ENCODE results near the gene CLDN22. TPM values are rescaled to one million over a fixed set of nuclear protein-coding genes. Genes with fewer than 3 reads are reported as not detected.

Gene CLDN22
- polyA plus RNA-seq, 2 of the 4 experiments (the other 2 are of a cell fraction), result not detected

- ChIA-PET CTCF (no interaction called here), POLR2A (no interaction called here)
- H3K9me3 ChIP-seq, result no peaks in the 10 kb centered on the region
- no peak for DNase-seq (ENCODE audit: low read depth in 1 of 2, low spot score in 1 of 2)
- 89% methylated on average over 10 of the region's 10 CpGs for WGBS (ENCODE audit: missing lambda C conversion rate)
- FAIRE-seq, result no peak
- no peak for ATAC-seq
- no peak overlapping the region for H3K4me3 ChIP-seq
- H3K27ac ChIP-seq, result no peak overlapping the region
- no peaks in the 10 kb centered on the region for H3K4me1 ChIP-seq
- TF ChIP-seq HEYL (CRISPR knock-in tag; IDR thresholded peaks at IDR 0.05), result no peak
- no peak for TF ChIP-seq CTCF (IDR thresholded peaks at IDR 0.05)
- no peak for TF ChIP-seq HMGXB4 (CRISPR knock-in tag; IDR thresholded peaks at IDR 0.05; ENCODE audit: borderline replicate concordance)
- no peak for TF ChIP-seq HES2 (IDR thresholded peaks at IDR 0.05)
- no peak for TF ChIP-seq CEBPB (IDR thresholded peaks at IDR 0.05)
- no peak for TF ChIP-seq REST (IDR thresholded peaks at IDR 0.05)
- TF ChIP-seq HOXA7 (CRISPR knock-in tag; IDR thresholded peaks at IDR 0.05), result no peak
- TF ChIP-seq MAZ (IDR thresholded peaks at IDR 0.05; ENCODE audit: borderline replicate concordance, low read depth, low read length), result no peak
- no peak overlapping the region for H3K4me2 ChIP-seq
Observed at GRCh38 chr4:183318656-183319055, 1.4 kb downstream of the CLDN22 start.

GRCh38 chr4:183314806-183315205 lies 5.3 kb downstream of the CLDN22 start:
- 83% methylated on average over 9 of the region's 9 CpGs for WGBS (ENCODE audit: missing lambda C conversion rate)
- Histone ChIP-seq H3K4me2 (no peak overlapping the region), H3K4me1 (no peaks in the 10 kb centered on the region), H3K4me3 (no peak overlapping the region), H3K9me3 (no peaks in the 10 kb centered on the region), H3K27ac (no peak overlapping the region)
- no peak for TF ChIP-seq RFX5 (IDR thresholded peaks at IDR 0.05)
- no peak for TF ChIP-seq MAZ (IDR thresholded peaks at IDR 0.05; ENCODE audit: borderline replicate concordance, low read depth, low read length)
- TF ChIP-seq NR3C1 (IDR thresholded peaks at IDR 0.05), result no peak
- TF ChIP-seq POLR2A (IDR thresholded peaks at IDR 0.05; ENCODE audit: low read length), result no peak
- TF ChIP-seq CHD4 (IDR thresholded peaks at IDR 0.05; ENCODE audit: borderline replicate concordance), result no peak
- TF ChIP-seq SREBF2 (IDR thresholded peaks at IDR 0.05), result no peak
- TF ChIP-seq CEBPB (IDR thresholded peaks at IDR 0.05), result no peak
- TF ChIP-seq ESRRA (IDR thresholded peaks at IDR 0.05; ENCODE audit: borderline replicate concordance, low read length), result no peak
- no peak for TF ChIP-seq POLR2AphosphoS2 (conservative IDR thresholded peaks at IDR 0.05; ENCODE audit: low read length)
- no peak for TF ChIP-seq ZNF302 (CRISPR knock-in tag; IDR thresholded peaks at IDR 0.05)
- TF ChIP-seq KDM1A (IDR thresholded peaks at IDR 0.05; ENCODE audit: low read depth), result no peak
- no peak for TF ChIP-seq BCL3 (IDR thresholded peaks at IDR 0.05)
- TF ChIP-seq MAX (IDR thresholded peaks at IDR 0.05), result no peak
- DNase-seq (ENCODE audit: low read depth in 1 of 2, low spot score in 1 of 2), result no peak
- ChIA-PET CTCF (no interaction called here), POLR2A (no interaction called here)
- no peak for ATAC-seq
- no peak for FAIRE-seq
